NCI-H2196 (cell line): ENCODE measurements around the gene DNAL1.

Source experiments
- DNase-seq: peaks from one replicate; lab custom pipeline; 2025; ENCODE audit not compliant: unreplicated experiment; lab: John Stamatoyannopoulos, UW

Gene DNAL1

DNA sequence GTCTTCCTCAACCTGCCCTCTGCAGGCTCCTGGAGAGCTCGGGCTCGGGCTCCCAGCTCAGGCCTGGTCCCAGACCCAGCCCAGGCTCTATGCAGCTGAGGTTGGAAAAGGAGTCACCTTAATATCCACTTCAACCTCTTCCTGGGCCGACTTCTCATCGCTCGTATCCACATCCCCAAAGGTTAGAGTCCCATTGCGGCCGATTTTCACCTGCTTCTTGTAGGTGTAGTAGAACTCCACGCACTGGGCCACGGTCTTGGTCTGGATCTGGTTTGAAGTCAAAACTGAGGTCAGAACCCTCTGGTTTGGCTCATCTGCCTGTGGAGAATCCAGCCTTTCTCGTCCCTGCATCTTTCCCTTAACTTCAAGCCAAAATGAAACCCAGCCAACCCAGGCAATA is 77.8 kb downstream of the DNAL1 start:
- DNase-seq: no peak

DNA sequence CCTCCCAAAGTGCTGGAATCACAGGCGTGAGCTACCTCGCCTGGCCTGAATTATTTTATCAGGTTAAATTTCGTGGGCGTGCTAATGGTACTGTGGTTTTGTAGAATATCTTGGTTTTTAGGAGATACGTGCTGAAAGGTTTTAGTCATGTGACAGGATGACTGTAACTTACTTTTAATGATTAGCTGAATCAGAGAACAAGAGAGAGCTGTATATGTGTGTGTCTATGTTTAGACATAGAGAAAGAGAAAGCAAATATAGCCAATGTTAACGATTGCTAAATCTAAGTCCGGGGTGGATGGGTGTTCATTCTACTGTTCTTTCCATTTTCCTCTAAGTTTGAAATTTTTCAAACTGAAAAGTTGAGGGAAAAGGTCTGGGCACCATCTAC is 78.6 kb downstream of the DNAL1 start:
- no peak for DNase-seq

DNA sequence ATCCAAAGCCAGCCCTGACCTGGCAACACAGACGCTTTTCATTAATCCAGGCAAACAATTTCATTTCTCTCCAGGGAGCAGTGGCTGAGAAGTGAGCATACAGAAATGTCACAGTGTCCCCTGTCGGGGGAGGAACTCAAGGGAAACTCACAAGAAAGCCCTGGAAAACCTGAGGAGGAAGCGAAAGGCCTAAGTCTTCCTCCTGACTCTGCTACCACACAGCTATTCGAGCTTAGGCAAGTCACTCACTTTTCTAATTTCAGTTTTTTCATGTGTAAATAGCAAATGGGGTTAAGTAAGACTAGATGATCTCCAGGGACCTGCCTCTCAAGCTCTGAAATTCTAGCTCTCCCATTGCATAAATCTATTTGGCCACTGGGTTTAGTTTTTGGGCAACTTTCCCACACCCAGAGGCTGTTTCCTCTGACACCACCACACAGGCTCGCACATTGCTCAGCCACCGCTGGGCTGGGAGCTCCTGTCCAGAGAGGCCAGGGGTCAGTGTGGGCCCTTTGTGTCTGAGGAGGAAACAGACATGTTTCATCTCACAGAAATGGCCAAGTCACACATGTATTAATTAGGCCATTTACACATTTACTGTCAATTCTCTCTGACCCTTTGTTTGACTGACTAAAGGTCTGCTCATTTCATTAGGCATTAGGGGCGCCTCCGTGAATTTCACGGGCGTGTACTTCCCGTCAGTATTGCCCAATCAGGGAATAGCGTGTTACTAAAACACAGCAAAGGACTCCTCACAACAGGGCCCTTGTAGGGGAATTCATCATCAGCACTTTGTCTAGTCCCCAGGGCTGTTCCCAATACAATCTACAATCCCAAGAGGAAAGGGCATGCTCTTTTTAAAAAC is 79.2 kb downstream of the DNAL1 start:
- peak; percentile 67 for DNase-seq

DNA sequence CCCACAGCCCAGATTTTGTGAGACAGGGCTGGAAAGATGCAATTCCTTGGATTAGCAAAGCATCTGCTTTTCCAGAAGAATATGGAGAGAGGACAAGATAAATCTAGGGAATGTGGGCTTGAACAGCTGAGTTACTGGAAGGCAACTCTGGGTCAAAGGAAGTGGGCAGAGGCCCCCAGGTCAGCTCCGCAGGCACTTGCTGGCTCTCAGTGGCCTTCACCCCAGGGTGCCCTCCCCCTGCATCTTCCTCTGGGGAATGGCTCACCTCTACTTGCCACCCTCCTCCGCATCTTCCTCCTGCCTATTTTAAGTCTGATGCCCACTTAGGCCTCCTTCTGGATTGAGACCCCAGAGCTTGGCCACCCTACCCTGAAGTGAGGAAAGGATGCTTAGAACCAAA is 79.9 kb downstream of the DNAL1 start:
- no peak for DNase-seq

DNA sequence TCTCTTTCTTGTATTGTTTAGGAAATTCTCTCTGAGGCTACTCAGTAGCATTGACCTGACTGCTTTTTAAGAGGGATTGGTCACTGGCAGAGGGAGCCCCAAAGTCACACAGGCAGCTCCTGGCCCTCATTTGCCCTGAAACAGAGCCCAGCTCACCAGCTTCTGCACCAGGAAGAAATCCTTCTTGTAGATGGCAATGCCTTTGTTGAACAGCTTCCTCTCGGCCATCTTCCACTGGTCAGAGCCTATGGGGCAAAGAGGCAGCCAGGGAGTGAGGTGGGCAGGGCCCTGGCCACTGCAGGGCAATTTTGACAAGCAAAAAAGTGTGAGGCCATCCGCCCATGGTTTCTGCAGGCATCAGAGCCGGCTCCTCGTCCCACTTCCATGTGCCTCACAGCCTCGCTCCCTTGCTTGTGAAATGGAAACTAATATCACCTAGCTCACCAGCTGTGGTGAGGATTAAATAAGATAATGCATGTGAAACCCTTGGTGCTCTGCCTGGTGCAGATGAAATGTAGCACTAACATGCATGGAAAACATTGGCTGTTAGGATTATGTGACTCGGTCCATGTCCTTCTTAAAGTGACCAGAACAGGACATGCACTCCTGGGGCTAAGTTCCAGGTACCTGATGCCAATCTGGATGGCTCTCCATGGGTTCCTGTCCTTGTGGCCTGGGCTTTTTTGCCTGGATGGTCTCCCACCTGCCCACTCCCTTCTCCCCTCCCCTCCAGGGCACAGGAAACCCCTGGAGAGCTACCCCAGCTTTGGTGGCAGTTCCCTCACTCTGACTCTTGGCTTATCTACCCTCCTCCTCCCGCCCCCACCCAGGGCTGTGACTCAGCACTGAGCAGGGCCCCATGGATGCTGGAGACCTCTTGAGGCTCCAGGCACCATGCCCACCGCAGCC is 80.6 kb downstream of the DNAL1 start:
- DNase-seq: no peak

DNA sequence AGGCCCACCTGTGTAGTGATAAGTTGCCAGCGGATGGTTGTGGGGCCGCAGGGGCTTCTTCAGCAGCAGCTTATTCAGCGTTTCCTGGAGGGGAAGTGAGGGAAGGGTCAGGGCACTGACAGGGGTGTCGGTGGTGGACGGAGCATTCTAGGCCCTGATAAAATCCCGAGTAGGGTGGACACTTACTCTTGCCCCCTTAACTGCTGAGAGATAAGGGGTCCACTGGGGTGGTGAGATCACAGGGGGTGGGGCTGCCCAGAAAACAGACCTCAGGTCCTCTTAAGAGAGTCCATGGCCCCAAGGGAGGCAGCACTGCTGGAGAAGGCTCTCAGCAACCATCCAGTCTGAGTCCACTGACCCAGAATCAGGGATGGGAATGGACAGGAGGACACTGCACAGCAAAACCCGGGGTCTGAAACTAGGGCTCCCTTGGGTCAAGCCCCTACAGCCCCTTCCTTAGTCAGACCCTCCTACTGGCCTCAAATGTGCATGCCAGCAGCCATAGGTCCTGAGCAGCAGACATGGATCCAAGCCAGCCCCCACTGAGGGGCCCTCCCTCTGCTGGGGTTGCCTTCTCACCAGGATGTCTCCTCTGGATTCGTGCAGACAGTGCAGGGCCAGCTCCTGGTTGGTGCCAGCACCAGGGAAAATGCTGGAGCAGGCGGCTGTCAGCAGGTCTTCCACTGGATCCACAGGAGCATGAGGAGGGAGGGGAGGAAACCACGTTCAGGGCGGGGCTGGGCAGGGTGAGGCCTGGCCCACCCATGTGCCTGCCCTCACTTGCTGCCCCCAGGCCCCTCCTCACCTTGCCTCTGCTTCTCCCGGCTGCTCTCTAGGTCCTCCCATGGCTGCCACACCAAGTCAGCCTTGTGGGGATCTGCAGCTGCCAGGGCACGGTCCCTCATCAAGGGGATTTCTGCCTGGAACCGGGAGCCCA is 81.5 kb downstream of the DNAL1 start:
- no peak for DNase-seq

DNA sequence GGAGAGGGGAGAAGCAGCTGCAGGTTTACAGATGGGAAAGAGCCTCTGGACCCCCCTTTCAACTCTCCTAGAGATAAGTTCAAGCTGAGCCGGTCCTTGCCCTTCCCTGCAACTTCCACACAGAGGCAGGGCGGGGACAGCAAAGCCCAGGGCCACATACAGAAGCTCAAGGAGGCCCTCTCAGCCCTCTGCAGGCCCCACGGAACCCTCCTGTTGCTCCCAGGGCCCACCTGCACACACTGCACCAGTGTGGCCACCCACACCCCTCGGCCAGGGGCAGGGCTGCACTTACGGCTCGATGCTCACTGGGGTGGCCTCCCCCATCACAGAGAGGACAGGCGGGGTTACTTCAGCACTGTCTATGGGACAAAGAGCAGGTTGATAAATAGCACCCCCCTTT is 82.4 kb downstream of the DNAL1 start:
- no peak for DNase-seq

DNA sequence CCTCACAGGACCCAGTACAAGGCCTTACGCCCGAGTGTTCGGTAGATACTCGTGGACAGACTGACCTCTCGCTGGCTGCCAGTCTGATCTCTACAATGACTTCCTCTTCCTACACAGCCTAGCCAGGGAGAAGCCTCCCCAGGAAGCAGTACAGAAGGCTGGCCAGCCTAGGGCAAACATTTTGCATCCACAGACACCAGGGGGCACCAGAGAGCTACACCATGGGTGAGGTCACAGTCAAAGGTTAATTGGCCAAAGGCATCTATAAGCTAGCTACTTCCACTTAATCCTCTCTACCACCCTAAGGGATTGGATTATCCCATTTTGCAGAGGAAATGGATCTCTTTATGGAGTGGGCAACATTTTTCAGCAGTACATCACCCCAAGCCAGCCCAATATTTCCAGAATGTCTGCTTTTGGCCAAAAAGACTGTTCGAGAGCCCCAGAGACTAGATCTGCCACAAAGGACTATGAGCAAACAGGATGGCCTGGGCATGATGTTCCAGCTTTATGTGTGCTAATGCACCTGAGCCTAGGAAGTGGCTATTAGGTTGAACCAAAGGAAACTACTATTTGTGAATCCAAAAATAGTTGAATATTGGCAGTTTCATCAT is 84.0 kb downstream of the DNAL1 start:
- DNase-seq: peak; percentile 89

DNA sequence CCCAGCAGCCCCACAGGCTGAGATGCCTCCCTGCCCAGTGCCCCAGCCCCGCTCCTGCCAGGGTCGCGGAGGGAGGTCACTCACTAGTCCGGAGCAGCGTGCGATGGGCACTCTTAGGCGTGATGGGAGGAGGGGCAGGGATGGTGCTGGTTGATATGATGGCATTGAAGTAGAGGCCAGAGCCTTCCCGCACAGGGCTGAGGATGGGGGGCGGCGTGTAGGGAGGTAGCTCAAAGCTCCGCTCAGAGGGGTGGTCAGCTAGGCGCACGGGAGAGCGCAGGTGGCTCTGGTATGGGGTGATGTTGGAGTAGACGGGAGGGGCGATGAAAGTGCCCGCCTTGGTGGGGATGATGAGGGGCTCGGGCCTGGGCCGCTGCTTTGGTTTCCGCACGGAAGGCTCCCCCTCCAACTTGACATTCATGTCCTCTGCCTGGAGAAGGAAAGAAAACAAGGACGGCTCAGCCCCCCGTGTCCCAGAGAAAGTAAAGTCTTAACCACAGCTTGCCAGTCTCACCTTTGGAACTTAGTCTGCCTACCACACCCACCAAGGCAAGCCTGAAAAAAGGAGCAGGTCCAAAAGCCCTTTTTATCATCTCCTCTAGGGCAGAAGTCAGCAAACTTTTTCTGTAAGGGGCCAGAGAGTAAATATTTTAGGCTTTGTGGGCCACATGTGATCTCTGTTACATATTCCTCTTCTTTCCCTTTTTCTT is 84.9 kb downstream of the DNAL1 start:
- no peak for DNase-seq

DNA sequence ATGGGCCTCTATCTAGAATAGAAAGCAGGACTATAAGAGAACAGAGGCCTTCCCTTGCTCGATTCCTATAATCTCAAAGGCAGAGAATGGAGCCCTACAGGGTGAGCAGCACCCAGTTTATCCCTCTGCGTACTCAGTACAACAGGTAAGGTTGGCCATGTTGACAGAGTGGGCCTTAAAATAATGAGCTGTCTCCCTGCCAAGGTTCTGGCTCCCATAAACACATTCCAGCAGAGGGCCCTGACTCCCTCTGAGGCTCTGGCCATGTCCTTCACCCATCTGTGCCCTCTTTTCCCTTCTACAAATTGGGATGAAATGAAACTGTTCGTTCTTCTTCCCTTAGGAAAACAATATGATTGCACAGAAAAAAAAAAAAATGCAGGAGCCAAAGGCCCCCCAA is 86.3 kb downstream of the DNAL1 start:
- no peak for DNase-seq

DNA sequence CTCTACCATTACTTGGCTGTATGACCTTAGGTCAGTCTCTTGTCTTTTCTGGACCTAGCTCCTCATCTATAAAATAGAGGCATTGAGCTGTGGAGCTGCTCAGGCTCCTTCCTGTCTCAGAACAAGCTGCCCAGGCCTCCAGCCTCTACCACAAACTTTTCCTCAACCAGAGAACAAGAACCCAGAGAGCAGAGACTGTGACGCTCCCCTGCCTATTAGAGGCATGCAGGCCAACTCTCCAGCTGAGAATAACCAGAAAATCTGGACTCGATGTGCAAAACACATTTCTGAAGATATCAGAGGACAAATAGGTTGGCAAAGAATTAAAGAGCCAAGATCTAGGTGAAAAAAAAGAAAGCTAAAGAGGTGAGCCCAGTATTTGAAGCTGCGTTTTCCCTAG is 87.2 kb downstream of the DNAL1 start:
- DNase-seq: no peak

DNA sequence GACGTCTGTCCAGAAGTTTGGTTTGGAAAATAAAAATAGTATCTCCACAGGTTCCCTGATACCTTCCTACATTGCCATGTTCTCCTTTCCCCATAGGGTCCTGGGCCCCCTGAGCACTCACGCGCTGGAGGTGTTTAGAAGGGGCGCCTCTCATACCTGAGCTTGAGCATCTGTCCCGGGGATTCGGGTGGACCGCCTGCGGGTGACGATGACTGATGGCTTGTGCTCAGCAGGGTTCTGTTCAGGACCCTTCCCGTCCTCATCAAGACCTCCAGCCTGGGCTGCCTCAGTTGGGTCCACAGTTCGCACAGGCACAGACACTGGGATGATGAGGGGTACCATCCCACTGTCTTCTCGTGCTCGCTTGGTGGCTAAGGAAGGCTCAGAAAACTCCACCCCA is 92.1 kb downstream of the DNAL1 start:
- DNase-seq: no peak

DNA sequence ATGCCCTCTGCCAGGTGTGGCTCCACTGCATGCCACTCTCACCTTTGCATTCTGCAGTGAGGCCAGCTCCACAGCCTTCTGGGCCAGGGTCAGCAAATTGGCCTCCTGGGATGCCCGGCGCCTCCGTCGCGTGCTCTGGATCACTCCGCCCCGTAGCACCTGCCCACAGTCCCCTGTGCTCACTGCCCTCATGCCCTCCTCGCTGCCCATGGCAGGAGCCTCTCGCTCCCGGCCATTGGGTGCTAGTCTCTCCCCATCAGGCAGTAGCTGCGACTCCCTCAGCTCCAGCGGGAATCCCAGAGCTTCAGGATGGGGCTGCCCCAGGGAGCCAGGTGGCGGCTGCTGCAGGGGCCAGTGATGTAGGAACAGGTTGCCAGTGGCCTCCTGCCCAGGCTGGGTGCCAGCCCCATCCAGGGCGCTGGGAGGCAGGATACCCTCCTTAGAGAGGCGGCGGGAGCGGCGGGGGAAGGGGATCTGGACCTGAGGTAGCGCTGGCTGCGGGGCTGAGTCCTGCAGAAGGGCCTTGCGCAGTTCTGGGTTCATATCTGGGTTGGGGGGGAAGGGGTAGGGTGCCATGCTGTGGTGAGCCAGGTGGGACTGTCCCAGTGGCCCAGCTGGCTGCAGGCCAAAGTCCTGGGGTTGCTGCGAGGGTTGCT is 93.9 kb downstream of the DNAL1 start:
- DNase-seq: no peak

DNA sequence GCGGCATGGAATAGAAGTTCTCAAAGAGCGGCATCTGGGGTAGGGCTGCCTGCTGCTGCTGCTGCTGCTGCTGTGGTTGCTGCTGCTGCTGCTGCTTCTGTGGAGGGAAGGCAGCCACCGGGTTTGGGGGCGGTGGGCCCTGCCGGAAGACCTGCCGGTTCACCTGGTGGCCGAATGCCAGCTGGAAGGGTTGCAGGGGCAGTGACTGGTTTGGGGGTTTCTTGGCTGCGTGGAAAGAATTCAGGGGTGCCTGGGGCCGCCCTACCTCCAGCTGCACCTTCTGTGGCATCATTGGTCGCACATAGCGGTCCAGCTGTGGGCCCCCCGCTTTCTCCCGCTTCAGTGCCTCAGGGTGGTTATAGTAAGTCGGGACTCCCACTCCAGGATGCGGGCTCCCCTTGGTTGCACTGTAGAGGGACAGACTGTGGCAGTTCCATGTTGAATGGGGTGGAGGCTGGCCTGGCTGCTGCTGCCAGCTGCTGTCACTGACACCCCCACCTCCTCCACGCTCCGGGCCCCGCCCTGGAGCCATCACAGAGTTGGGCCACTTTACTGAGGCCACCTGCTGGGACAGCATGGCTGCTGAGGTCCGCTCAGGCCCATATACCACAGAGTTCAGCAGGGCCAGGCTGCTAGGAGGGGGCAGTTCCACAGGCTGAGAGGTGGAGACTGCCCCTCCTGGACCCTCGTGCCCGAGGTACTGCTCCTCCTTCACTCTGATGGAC is 94.5 kb downstream of the DNAL1 start:
- DNase-seq: no peak

DNA sequence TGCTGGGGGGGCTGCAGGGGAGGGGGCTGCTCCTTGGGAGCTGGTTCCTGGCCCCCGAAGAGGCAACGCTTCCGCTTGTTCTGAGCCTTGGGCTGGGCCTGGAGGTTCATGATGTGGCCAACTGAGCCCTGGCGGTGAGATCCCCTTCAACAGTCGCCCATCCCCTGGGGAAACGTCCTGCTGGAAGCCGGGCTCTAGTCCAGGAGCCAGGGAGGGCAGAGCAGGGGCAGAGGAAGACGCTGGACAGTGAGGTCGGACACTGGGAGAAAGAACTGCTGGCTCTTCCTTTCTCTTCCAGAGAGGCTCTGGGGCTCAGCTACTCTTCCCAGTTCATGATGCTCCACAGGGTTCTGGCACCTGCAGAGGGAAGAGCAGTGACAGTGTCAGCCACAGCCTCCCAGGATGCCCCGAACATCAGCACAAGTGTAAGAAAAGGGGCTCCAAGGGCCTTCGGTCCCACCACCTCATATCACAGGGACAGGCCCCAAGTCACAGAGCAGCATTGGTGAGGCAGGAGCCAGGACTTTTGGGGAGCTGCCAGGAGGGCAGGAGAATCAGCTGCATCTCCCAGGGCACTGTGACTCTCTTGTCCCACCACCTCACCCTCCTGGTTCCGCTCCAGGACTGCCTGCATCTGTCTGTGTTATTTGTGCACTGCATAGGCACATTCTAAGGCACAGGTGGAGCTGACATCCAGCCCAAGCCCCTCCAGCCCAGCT is 95.3 kb downstream of the DNAL1 start:
- no peak for DNase-seq

DNA sequence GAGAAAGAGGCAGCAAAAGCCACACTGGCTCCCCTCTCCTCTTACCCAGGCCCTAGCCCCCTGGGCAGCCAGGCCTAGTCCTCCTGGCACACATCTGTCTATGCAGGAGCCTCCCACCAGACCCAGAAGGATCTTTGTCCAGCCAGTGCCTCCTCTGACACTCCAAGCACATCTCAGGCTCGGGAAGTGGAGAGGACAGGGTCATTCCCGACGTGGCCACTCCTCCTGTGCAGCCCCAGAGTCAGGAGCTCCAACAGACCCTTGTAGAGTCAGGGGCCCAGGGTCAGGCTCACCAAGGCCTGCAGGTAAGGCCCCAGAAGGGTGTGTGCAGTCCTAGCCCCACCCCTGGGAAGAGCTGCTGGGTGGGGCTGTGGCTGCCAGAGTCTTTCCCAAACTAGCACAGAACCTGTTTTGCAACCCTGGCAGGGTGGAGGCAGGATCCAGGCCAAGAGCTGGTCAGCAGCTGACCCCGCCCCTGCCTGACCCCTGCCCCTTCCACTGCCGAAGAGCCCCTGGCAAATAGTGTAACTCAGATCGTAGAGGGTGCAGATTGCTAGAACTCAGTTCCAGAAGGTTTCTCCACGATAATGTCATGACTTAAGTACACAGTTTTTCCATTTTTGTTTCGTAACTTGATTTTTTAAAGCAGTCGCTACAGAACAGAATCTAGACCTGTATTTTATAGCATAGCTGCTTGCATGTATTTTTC is 96.0 kb downstream of the DNAL1 start:
- peak; percentile 43 for DNase-seq

DNA sequence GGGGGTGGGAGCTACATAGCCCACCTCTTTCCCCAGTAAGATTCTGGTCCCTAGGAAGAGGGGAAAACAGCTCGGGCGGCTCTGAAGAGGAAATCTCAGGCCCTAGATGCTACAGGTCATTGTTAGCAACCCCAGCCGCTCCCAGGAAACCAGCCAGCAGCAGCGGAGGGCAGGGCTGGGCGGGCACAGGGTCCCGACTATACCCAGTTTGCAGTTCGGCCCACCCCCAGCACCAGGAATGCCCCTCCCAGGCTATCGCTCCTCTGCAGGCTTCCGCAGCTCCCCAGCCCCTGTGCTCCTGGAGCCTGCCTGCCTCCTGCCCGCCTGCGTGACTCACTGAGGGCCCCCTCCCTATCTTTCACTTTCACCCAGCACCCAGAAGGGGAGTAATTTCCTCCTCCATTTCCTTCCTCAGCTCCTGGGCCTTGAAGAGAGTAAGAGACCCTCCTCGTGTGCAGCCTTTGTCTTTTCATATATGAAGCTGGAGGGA is 96.6 kb downstream of the DNAL1 start:
- DNase-seq: no peak
